ENCODE data around the gene PROSER3. TPM values are rescaled to one million over a fixed set of nuclear protein-coding genes. Genes with fewer than 3 reads are reported as not detected.

PROSER3 gene
- total and polyA plus RNA-seq, 12 donors, result 4.4 to 27.3 (median 11.0) TPM

DNA sequence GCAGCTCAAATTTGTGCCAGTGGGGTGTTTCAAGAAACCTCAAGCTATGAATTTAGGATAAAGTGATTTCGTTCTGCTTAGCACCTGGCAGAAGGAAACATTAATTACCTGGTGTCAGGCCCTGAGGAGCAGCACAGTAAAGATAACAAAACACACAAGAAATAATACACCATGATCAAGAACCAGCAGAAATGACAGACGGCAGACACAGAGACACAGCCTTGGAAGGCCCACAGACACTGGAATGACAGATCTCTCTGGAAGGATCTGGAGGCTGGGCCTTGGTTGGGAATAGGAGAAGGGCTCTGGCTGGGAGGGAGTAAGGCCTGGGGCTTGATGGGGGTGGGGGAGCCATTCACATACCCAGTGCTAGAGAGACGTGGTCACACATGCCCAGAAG, 43.9 kb downstream of the PROSER3 start:
- no peak overlapping the region for H3K4me3 ChIP-seq
- intact Hi-C loops (cut with DNase I), result no loop called here
- H3K27me3 ChIP-seq, result peaks cover 8% of the 10 kb centered on the region
- no peaks in the 10 kb centered on the region for H3K9me3 ChIP-seq (replicated peaks in 1 of 3)
- no peak for DNase-seq
- no peaks in the 10 kb centered on the region for H3K36me3 ChIP-seq (replicated peaks in 1 of 2)
- 49 to 72% (median 52%) methylated on average over 2 to 3 of the region's 3 CpGs for WGBS, 4 donors
- H3K27ac ChIP-seq, result no peak overlapping the region
- TF ChIP-seq, protein P1, sequence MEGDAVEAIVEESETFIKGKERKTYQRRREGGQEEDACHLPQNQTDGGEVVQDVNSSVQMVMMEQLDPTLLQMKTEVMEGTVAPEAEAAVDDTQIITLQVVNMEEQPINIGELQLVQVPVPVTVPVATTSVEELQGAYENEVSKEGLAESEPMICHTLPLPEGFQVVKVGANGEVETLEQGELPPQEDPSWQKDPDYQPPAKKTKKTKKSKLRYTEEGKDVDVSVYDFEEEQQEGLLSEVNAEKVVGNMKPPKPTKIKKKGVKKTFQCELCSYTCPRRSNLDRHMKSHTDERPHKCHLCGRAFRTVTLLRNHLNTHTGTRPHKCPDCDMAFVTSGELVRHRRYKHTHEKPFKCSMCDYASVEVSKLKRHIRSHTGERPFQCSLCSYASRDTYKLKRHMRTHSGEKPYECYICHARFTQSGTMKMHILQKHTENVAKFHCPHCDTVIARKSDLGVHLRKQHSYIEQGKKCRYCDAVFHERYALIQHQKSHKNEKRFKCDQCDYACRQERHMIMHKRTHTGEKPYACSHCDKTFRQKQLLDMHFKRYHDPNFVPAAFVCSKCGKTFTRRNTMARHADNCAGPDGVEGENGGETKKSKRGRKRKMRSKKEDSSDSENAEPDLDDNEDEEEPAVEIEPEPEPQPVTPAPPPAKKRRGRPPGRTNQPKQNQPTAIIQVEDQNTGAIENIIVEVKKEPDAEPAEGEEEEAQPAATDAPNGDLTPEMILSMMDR (IDR thresholded peaks at IDR 0.05), result no peak
- TF ChIP-seq POLR2A (IDR thresholded peaks at IDR 0.05), result no peak
- no peaks in the 10 kb centered on the region for H3K4me1 ChIP-seq (replicated peaks in 1 of 2)

DNA sequence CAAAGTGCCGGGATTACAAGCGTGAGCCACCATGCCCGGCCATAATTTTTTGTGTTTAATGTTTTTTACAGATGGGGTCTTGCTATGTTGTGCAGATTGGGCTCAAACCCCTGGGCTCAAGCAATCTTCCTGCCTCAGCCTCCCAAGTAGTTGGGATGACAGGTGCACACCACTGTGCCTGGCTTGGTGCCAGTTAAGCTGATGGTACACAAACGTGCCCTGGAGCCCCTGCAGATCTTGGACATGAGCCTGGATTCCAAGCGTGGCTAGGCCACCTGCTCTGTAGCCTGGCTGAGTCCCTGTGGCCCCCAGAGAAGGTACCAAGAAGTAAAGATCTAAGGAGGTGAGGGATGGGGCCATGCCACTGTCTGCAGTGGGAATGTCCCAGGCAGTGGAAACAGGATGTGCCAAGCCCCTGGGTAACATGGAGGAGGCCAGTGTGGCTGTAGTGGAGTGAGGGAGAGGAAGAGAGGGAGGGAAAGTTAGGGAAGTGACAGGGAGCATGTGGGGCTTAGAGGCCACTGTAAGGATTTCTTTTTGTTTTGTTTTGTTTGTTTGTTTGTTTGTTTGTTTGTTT, 47.6 kb downstream of the PROSER3 start:
- intact Hi-C loops (cut with DNase I), result no loop called here
- Histone ChIP-seq H3K27ac (no peak overlapping the region), H3K9me3 (replicated peaks in 1 of 3) (no peaks in the 10 kb centered on the region), H3K4me1 (replicated peaks in 1 of 2) (no peaks in the 10 kb centered on the region), H3K27me3 (peaks cover 2% of the 10 kb centered on the region), H3K4me3 (no peak overlapping the region), H3K36me3 (replicated peaks in 1 of 2) (no peaks in the 10 kb centered on the region)
- TF ChIP-seq, protein P1 (IDR thresholded peaks at IDR 0.05), result no peak
- no peak for TF ChIP-seq POLR2A (IDR thresholded peaks at IDR 0.05)
- no peak for DNase-seq
- 60 to 72% (median 66%) methylated on average over 4 to 5 of the region's 5 CpGs for WGBS, 4 donors

DNA sequence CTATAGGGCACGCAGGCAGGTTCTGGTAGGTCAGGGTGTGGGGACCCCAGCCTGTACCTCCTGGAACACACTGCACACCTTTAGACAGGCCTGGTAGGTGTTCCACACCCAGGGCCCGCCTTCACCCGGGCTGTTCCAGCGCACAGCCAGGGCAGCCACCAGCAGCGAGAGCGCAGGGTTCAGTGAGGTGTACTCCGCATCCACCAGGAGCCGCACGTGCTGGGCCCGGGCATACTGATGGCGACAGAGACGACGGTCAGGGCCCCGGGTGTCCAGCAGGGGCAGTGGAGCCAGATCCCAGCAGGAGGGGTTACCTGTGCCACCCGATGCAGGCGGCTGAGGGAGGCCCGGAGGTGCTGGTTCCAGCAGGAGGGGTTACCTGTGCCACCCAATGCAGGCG, 48.6 kb downstream of the PROSER3 start:
- H3K27me3 ChIP-seq, result peaks cover 2% of the 10 kb centered on the region
- intact Hi-C loops (cut with DNase I), result no loop called here
- no peak for TF ChIP-seq POLR2A (IDR thresholded peaks at IDR 0.05)
- TF ChIP-seq, protein P1 (IDR thresholded peaks at IDR 0.05), result no peak
- H3K27ac ChIP-seq, result no peak overlapping the region
- H3K36me3 ChIP-seq (replicated peaks in 1 of 2), result no peaks in the 10 kb centered on the region
- 80 to 88% (median 87%) methylated on average over 2 to 18 of the region's 18 CpGs; no CpG with 5 or more reads in 1 of the 4 donors for WGBS, 4 donors
- no peak for DNase-seq
- H3K4me1 ChIP-seq (replicated peaks in 1 of 2), result no peaks in the 10 kb centered on the region
- H3K4me3 ChIP-seq, result no peak overlapping the region
- no peaks in the 10 kb centered on the region for H3K9me3 ChIP-seq (replicated peaks in 1 of 3)

DNA sequence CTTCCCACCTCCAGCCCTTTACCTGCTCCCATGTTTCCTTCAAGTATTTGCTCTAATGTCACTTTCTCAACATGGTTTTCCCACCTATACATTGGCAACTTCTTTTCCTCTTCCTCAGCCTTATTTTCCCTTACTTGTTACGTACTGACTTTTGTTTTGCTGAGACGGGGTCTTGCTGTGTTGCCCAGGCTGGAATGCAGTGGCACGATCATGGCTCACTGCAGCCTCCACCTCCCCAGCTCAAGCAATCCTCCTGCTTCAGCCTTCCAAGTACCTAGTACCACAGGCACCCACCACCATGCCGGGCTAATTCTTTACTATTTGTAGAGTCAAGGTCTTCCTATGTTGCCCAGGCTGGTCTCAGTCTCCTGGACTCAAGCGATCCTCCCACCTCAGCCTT, 49.7 kb downstream of the PROSER3 start:
- TF ChIP-seq, protein P1 (IDR thresholded peaks at IDR 0.05), result no peak
- TF ChIP-seq POLR2A (IDR thresholded peaks at IDR 0.05), result no peak
- Histone ChIP-seq H3K4me1 (replicated peaks in 1 of 2) (no peaks in the 10 kb centered on the region), H3K4me3 (no peak overlapping the region), H3K27ac (no peak overlapping the region), H3K36me3 (replicated peaks in 1 of 2) (no peaks in the 10 kb centered on the region), H3K9me3 (replicated peaks in 1 of 3) (no peaks in the 10 kb centered on the region), H3K27me3 (peaks cover 2% of the 10 kb centered on the region)
- no peak for DNase-seq
- 84 to 85% (median 84%) methylated on average over 5 of the region's 5 CpGs for WGBS, 4 donors
- intact Hi-C loops (cut with DNase I), result no loop called here

Measured in adrenal gland (tissue), 12 donors.